Measurements from ENCODE around the gene NUP210L. TPM values are rescaled to one million over a fixed set of nuclear protein-coding genes. Genes with fewer than 3 reads are reported as not detected.
A peak's percentile ranks its signal among the peaks of the same experiment; 100 is the strongest.
"Not testable (repeated sequence)": the region's sequence is repeated elsewhere in the genome, so short reads cannot be mapped to it uniquely, and the experiment has no call there.

Gene NUP210L
- total RNA-seq, 2 donors from 2014 or later, result 0.06 TPM; not detected in 1

- ATAC-seq (peak; percentile 66), DNase-seq (no peak)
- intact Hi-C loops (cut with DNase I, micrococcal nuclease), result no loop called here
These were observed 140.5 kb downstream of the NUP210L start for GRCh38 chr1:154014154-154014907.

DNA sequence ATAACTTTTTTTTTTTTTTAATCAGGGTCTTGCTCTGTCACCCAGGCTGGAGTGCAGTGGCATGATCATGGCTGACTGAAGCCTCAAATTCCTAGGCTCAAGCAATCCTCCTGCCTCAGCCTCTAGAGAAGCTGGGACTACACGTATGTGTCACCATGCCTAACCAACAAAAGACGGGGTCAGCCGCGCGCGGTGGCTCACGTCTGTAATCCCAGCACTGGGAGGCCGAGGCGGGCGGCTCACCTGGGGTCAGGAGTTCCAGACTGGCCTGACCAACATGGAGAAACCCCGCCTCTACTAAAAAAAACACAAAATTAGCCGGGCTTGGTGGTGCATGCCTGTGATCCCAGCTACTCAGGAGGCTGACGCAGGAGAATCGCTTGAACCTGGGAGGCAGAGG lies 142.3 kb downstream of the NUP210L start:
- ATAC-seq; intact Hi-C loops (cut with DNase I, micrococcal nuclease); DNase-seq: not testable (repeated sequence)

- intact Hi-C loops (cut with DNase I, micrococcal nuclease), result no loop called here
- DNase-seq, result no peak
- ATAC-seq, result no peak
These were observed 142.7 kb downstream of the NUP210L start for GRCh38 chr1:154012129-154012528.

- DNase-seq, result no peak
- intact Hi-C loops (cut with DNase I, micrococcal nuclease), result no loop called here
- ATAC-seq, result no peak
These were observed 148.7 kb downstream of the NUP210L start for GRCh38 chr1:154006136-154006535.

DNA sequence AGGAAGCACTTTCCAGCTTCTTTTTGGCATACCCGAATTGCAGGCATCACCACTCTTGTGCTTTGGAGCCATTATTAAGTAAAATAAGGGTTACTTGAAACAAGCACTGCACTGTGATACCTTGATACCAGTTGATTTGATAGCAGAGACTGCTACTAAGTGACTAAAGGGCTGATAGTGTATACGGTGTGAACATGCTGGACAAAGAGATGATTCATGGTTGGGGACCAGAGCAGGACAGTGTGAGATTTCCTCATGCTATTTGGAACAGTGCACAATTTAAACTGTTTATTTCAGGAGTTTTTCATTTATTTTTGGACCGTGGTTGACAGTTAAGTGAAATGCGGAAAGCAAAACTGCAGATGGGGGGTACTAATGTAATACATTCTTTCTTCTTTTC lies 154.5 kb downstream of the NUP210L start:
- ATAC-seq, result no peak

DNA sequence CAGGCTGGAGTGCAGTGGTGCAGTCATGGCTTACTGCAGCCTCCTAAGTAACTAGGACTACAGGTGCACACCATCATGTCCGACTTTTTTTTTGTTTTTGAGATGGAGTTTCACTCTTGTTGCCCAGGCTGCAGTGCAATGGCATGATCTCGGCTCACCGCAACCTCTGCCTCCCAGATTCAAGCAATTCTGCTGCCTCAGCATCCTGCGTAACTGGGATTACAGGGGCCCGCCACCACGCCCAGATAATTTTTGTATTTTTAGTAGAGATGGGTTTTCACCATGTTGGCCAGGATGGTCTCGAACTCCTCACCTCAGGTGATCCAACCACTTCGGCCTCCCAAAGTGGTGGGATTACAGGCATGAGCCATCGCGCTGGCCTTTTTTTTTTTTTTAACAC lies 158.0 kb downstream of the NUP210L start:
- DNase-seq; ATAC-seq; intact Hi-C loops (cut with DNase I, micrococcal nuclease): not testable (repeated sequence)

More for the DNA sequence above, 154.5 kb downstream of the NUP210L start:
- DNase-seq, result no peak
- intact Hi-C loops (cut with DNase I, micrococcal nuclease), result no loop called here

GRCh38 chr1:153995640-153996039 lies 159.2 kb downstream of the NUP210L start:
- intact Hi-C loops (cut with DNase I, micrococcal nuclease), result no loop called here
- no peak for ATAC-seq

DNA sequence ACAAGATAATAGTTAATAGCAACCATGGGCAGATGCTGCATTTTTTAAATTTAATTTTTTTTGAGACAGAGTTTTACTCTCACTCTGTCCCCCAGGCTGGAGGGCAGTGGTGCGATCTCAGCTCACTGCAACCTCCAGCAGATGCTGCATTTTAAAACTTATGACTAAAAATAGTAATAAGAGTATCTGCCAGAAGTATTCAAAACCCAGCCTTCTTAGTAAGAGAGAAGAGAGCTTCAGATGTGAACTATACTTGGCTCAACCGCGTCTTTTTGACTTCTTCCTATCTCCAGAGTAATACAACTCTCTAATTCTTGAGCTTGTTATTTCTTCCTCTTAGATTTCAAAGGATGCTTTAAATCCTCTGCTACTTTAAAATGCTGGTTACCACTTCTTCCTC lies 159.7 kb downstream of the NUP210L start:
- DNase-seq (no peak), ATAC-seq (no peak)
- intact Hi-C loops (cut with DNase I, micrococcal nuclease), result no loop called here

More at GRCh38 chr1:153995640-153996039, 159.2 kb downstream of the NUP210L start:
- no peak for DNase-seq

DNA sequence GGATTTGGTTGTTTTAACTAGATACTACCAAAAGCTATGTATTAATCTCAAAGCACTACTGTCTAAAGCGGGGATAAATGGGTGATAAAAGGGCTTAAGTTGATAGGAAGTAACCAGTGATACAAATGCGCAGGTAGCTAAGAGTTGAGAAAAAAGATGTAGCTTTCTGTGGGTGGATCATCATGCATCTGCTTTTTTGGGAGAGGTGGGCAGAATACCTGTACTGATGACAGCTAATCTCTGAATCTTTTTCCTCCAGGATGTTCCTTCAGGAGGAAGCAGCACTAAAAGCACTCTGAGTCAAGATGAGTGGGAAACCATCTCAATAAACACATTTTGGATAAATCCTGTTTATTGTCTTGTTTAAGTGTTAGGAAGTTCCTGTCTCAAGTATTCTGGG lies 163.1 kb downstream of the NUP210L start:
- intact Hi-C loops (cut with DNase I, micrococcal nuclease), result no loop called here
- ATAC-seq, result no peak
- no peak for DNase-seq

GRCh38 chr1:153991151-153991630 lies 163.7 kb downstream of the NUP210L start:
- intact Hi-C loops (cut with DNase I, micrococcal nuclease), result no loop called here
- no peak for ATAC-seq
- no peak for DNase-seq

DNA sequence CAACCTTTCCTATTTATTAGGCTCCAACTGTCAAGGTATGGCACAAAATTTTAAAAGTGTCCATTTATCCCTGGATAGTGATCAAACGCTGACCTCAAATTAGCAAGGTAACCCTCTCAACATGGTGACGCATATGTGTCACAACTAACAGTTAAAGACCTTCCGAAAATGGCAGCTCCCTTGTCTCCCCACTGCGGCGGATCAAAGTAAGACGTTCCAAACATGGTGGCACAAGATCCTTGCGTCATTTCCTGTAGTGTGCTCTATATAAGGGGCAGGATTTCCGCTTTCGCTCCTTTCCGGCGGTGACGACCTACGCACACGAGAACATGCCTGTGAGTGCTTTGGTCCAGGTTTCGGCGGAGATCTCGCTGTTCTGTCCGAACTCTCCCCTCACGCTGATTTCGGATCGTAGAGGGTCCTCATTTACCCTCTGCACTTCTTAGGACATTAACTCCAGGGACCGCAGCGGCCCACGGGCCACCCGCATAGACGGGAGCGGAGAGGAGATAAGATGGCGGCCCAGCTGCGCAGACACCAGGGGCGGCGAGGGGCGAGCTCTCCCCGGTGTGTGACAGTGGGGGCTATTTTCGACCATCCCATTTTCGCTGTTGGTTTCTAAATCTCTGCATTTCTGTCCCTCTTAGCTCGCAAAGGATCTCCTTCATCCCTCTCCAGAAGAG lies 164.3 kb downstream of the NUP210L start, which contains the start of gene RPS27:
Gene RPS27 (plus strand): TSS at position 295 of the 683 bp plus-strand sequence. CDS start 35 bp downstream, at position 330.
- DNase-seq, result peak; percentile 87 to 96
- intact Hi-C loops (cut with DNase I, micrococcal nuclease), result no loop called here
- peak; percentile 72 for ATAC-seq

GRCh38 chr1:153987621-153988020 lies 167.3 kb downstream of the NUP210L start:
- no peak for DNase-seq
- intact Hi-C loops (cut with DNase I, micrococcal nuclease), result loop anchor here (10.0 kb wide), 2 partner anchors 193 to 313 kb away; partner anchors contain the start of genes ILF2 (in 1 of the 2) and NPR1 (in 1 of the 2)

DNA sequence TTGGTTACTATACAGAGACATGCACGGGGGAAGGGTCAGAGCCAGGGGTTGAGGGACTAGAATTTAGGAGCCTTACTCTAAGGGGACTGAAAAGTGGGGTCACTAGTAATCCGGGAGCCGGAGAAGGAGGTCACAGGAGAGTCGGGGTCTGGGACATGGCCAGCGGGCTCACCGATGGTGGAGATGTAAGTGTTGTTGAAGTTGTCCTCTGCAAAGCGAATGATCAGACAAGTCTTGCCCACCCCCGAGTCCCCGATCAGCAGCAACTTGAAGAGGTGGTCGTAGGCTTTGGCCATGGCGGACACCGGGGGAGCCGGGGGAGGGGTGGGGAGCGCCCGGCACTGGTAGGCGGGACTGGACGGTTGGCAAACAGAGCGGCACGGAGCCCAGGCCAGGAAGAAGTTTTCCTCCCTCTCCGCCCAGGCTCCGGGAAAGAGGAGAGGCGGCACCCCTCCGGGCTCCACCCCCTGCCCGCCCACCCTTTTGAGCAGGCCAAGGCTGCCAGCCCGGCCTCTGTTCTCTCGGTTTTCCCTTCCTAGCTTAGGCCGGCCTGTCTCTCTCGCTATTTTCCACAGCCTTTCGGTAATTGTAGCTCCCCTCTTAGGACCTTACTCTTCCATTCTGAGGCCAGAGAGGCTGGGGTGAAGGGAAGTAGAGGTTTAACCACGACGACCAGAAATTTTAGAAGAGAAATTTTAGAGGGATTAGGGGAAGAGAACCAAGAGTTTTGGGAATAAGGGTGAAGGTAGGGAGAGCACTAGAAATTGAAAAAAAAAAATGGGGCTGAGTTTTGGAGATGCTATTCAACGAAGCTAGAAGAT lies 168.7 kb downstream of the NUP210L start, which contains the start of gene RAB13:
Gene RAB13 (minus strand): TSS at position 399 of the 821 bp plus-strand sequence. CDS start 103 bp downstream, at position 296.
- intact Hi-C loops (cut with DNase I, micrococcal nuclease), result loop anchor here (10.0 kb wide), 2 partner anchors 191 to 311 kb away; partner anchors contain the start of genes ILF2 (in 1 of the 2) and NPR1 (in 1 of the 2)
- DNase-seq, result peak; percentile 83 to 91
- ATAC-seq, result peak; percentile 82

More at GRCh38 chr1:153987621-153988020, 167.3 kb downstream of the NUP210L start:
- ATAC-seq, result no peak

- intact Hi-C loops (cut with DNase I, micrococcal nuclease), result loop anchor here (10.0 kb wide), 2 partner anchors 191 to 311 kb away; partner anchors contain the start of genes ILF2 (in 1 of the 2) and NPR1 (in 1 of the 2)
- no peak for ATAC-seq
These were observed 169.4 kb downstream of the NUP210L start for GRCh38 chr1:153985341-153985912.

DNA sequence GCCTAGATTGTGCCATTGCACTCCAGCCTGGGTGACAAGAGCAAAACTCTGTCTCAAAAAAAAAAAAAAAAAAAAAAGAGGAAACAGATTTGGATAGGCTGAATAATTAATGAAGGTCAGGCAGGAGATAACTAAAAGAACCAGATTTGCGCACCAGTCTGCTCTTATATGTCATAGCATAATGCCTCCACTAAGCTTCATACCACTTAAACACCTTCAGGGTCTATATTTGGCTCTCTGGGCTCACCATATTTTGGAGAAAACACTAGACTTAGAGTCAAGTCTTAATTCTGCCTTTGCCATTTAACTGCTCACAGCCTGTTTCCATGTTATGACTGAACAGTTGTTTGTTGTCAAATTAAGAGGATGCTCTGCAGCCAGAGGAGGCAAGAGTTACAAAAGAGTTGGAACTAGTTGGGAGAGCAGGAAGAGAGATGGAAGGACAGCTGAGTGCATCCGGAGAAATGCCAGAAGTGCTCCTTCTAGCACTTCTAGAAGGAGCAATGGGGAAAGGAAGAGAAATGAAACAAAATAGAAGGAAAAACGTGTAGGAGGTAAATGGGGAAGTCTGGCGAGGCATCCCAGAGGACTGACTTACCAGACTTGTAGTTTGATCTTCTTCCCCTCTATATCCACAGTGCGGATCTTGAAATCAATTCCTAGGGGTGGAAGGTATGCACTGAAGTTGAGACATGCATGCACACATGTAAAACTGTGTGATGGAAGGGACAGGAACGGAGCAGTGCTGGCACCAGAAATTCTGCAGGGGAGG lies 170.6 kb downstream of the NUP210L start:
- intact Hi-C loops (cut with DNase I, micrococcal nuclease), result loop anchor here (10.0 kb wide), 2 partner anchors 190 to 310 kb away; partner anchors contain the start of genes ILF2 (in 1 of the 2) and NPR1 (in 1 of the 2)
- no peak for ATAC-seq
- DNase-seq, result no peak

More at GRCh38 chr1:153985341-153985912, 169.4 kb downstream of the NUP210L start:
- peak in 1 of 2 donors; percentile 55 for DNase-seq

DNA sequence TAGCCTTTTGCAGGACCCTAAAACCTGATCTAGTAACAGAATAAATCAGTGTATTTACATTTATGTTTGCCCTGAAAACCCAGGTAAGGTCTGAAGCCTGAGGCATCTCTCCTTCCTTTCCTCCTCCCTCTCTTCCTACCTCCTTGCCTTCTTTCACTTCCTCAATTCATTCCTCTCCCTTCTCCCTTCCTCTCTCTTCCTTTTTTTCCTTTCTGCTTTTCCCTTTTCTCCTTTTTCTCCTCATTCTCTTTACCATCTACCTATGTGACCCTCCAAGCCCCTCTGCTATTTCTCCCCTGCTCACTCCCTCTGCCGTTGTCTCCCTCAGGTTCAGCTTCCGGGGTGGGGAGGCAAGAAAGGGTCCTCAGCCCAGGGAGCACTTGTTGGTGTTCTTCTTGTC lies 173.1 kb downstream of the NUP210L start:
- ATAC-seq, DNase-seq: not testable (repeated sequence)
- intact Hi-C loops (cut with DNase I, micrococcal nuclease), result loop anchor here (10.0 kb wide), 2 partner anchors 187 to 307 kb away; partner anchors contain the start of genes ILF2 (in 1 of the 2) and NPR1 (in 1 of the 2)

DNA sequence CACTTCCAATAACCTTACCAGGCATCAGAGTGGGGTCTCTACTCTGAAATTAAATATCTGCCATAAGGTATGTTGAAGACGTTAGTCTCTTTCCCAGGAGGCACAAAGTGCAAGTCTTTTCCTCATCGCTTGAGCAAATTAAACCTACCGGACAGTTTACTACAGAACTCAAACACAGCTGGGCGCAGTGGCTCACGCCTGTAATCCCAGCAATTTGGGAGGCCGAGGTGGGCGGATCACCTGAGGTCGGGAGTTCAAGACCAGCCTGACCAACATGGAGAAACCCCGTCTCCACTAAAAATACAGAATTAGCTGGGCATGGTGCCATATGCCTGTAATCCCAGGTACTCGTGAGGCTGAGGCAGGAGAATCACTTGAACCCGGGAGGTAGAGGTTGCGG lies 175.8 kb downstream of the NUP210L start:
- intact Hi-C loops (cut with DNase I, micrococcal nuclease); DNase-seq; ATAC-seq: not testable (repeated sequence)
